Activated CD4-positive, alpha-beta T cell treated with anti-CD3 and anti-CD28 coated beads, Interleukin-2, amount 10 ng/mL, durations not matched to agents 24 days and 14 days (primary cell): ENCODE data around the gene OARD1. TPM values are rescaled to one million over a fixed set of nuclear protein-coding genes. Genes with fewer than 3 reads are reported as not detected.

Experiments used
- DNase-seq: peaks from one replicate; pipeline ENCODE4 v3.0.0; 2022
- H3K27ac Mint-ChIP-seq: one replicate; pipeline ENCODE4 v1.8.0; 2022; ENCODE audit warnings: mild to moderate bottlenecking, mixed read lengths
- H3K27me3 Mint-ChIP-seq: one replicate; pipeline ENCODE4 v1.8.0; 2022; ENCODE audit warnings: mixed read lengths
- H3K36me3 Mint-ChIP-seq: one replicate; pipeline ENCODE4 v1.8.0; 2022; ENCODE audit warnings: low read depth, mild to moderate bottlenecking, mixed read lengths
- H3K4me1 Mint-ChIP-seq: one replicate; pipeline ENCODE4 v1.8.0; 2021; ENCODE audit warnings: mixed read lengths
- H3K4me3 Mint-ChIP-seq: one replicate; pipeline ENCODE4 v1.8.0; 2022; ENCODE audit warnings: mild to moderate bottlenecking, moderate library complexity, mixed read lengths
- H3K9me3 Mint-ChIP-seq: one replicate; pipeline ENCODE4 v1.8.0; 2021; ENCODE audit warnings: mixed read lengths
- intact Hi-C: fragments of 100-400 bp; cut with micrococcal nuclease; formaldehyde crosslinking; loops from one replicate; pipeline ENCODE4 v1.15.1; 2023
- total RNA-seq: library from RNA; stranded (reverse); gene quantifications from 2 replicates; pipeline ENCODE4 v1.2.3, GENCODE V29; 2022

Gene OARD1
- total RNA-seq, 1 donor from 2014 or later = 31.7 TPM

- peaks cover 4% of the 10 kb centered on the region for H3K9me3 Mint-ChIP-seq
- H3K4me1 Mint-ChIP-seq = peaks cover 15% of the 10 kb centered on the region
- no peak for DNase-seq
- no peak overlapping the region for H3K27ac Mint-ChIP-seq
- H3K36me3 Mint-ChIP-seq = peaks cover 4% of the 10 kb centered on the region
- intact Hi-C loops = no loop called here
- no peak overlapping the region for H3K4me3 Mint-ChIP-seq
- no peaks in the 10 kb centered on the region for H3K27me3 Mint-ChIP-seq
Observed at GRCh38 chr6:41049955-41050354, 22.2 kb downstream of the OARD1 start.

- intact Hi-C loops = no loop called here
- H3K27me3 Mint-ChIP-seq = no peaks in the 10 kb centered on the region
- no peak for DNase-seq
- H3K36me3 Mint-ChIP-seq = peaks cover 4% of the 10 kb centered on the region
- H3K4me3 Mint-ChIP-seq = no peak overlapping the region
- H3K9me3 Mint-ChIP-seq = peaks cover 4% of the 10 kb centered on the region
- no peak overlapping the region for H3K27ac Mint-ChIP-seq
- H3K4me1 Mint-ChIP-seq = peaks cover 15% of the 10 kb centered on the region
Observed at GRCh38 chr6:41049521-41049920, 22.6 kb downstream of the OARD1 start.

GRCh38 chr6:41047745-41048732 is 24.1 kb downstream of the OARD1 start:
- Mint-ChIP-seq H3K4me1 (peaks cover 15% of the 10 kb centered on the region), H3K4me3 (no peak overlapping the region), H3K27ac (no peak overlapping the region), H3K36me3 (peaks cover 4% of the 10 kb centered on the region), H3K27me3 (no peaks in the 10 kb centered on the region), H3K9me3 (peaks cover 4% of the 10 kb centered on the region)
- no peak for DNase-seq
- intact Hi-C loops = no loop called here

- Mint-ChIP-seq H3K27ac (no peak overlapping the region), H3K4me1 (peaks cover 9% of the 10 kb centered on the region), H3K4me3 (no peak overlapping the region), H3K27me3 (no peaks in the 10 kb centered on the region), H3K36me3 (peaks cover 4% of the 10 kb centered on the region), H3K9me3 (peaks cover 4% of the 10 kb centered on the region)
- intact Hi-C loops = no loop called here
- no peak for DNase-seq
Observed at GRCh38 chr6:41047306-41047705, 24.9 kb downstream of the OARD1 start.

GRCh38 chr6:41046084-41046483 is 26.1 kb downstream of the OARD1 start:
- Mint-ChIP-seq H3K9me3 (no peaks in the 10 kb centered on the region), H3K4me1 (no peaks in the 10 kb centered on the region), H3K36me3 (no peaks in the 10 kb centered on the region), H3K27me3 (no peaks in the 10 kb centered on the region), H3K4me3 (no peak overlapping the region), H3K27ac (no peak overlapping the region)
- no peak for DNase-seq
- intact Hi-C loops = no loop called here

GRCh38 chr6:41045664-41046063 is 26.5 kb downstream of the OARD1 start:
- H3K27me3 Mint-ChIP-seq = no peaks in the 10 kb centered on the region
- no peaks in the 10 kb centered on the region for H3K9me3 Mint-ChIP-seq
- no peak for DNase-seq
- H3K27ac Mint-ChIP-seq = no peak overlapping the region
- no peaks in the 10 kb centered on the region for H3K36me3 Mint-ChIP-seq
- no peak overlapping the region for H3K4me3 Mint-ChIP-seq
- H3K4me1 Mint-ChIP-seq = peaks cover 2% of the 10 kb centered on the region
- intact Hi-C loops = no loop called here

GRCh38 chr6:41043151-41043550 is 29.0 kb downstream of the OARD1 start:
- no peak for DNase-seq
- no peak overlapping the region for H3K27ac Mint-ChIP-seq
- peaks cover 12% of the 10 kb centered on the region for H3K4me1 Mint-ChIP-seq
- no peaks in the 10 kb centered on the region for H3K27me3 Mint-ChIP-seq
- intact Hi-C loops = no loop called here
- H3K4me3 Mint-ChIP-seq = no peak overlapping the region
- H3K9me3 Mint-ChIP-seq = no peaks in the 10 kb centered on the region
- no peaks in the 10 kb centered on the region for H3K36me3 Mint-ChIP-seq

- Mint-ChIP-seq H3K36me3 (no peaks in the 10 kb centered on the region), H3K4me1 (peaks cover 12% of the 10 kb centered on the region), H3K27ac (no peak within 1 kb of the TSS), H3K9me3 (no peaks in the 10 kb centered on the region), H3K4me3 (no peak within 1 kb of the TSS), H3K27me3 (no peaks in the 10 kb centered on the region)
- intact Hi-C loops = no loop called here
- DNase-seq = no peak
Observed at GRCh38 chr6:41042226-41043055, 29.7 kb downstream of the OARD1 start, which contains the start of gene TSPO2. Gene TSPO2, plus strand, starts transcription at chr6:41042467. Its CDS starts 519 bp downstream, at chr6:41042986.

- no peaks in the 10 kb centered on the region for H3K36me3 Mint-ChIP-seq
- intact Hi-C loops = no loop called here
- peak overlapping the region; percentile 32 for H3K27ac Mint-ChIP-seq
- no peak overlapping the region for H3K4me3 Mint-ChIP-seq
- no peaks in the 10 kb centered on the region for H3K27me3 Mint-ChIP-seq
- H3K4me1 Mint-ChIP-seq = peaks cover 12% of the 10 kb centered on the region
- no peak for DNase-seq
- no peaks in the 10 kb centered on the region for H3K9me3 Mint-ChIP-seq
Observed at GRCh38 chr6:41040940-41041536, 31.1 kb downstream of the OARD1 start.

- intact Hi-C loops = no loop called here
- peak overlapping the region; percentile 32 for H3K27ac Mint-ChIP-seq
- H3K4me1 Mint-ChIP-seq = peaks cover 12% of the 10 kb centered on the region
- no peaks in the 10 kb centered on the region for H3K36me3 Mint-ChIP-seq
- no peaks in the 10 kb centered on the region for H3K9me3 Mint-ChIP-seq
- H3K4me3 Mint-ChIP-seq = no peak overlapping the region
- H3K27me3 Mint-ChIP-seq = no peaks in the 10 kb centered on the region
- peak; percentile 67 for DNase-seq
Observed at GRCh38 chr6:41040101-41040939, 31.8 kb downstream of the OARD1 start.

GRCh38 chr6:41039060-41039998 is 32.8 kb downstream of the OARD1 start, which contains the start of gene UNC5CL:
Gene UNC5CL, minus strand, starts transcription at chr6:41039221. Its CDS starts 4,147 bp downstream, at chr6:41035074.
- Mint-ChIP-seq H3K4me3 (no peak within 1 kb of the TSS), H3K27ac (no peak within 1 kb of the TSS), H3K27me3 (no peaks in the 10 kb centered on the region), H3K4me1 (peaks cover 12% of the 10 kb centered on the region), H3K36me3 (no peaks in the 10 kb centered on the region), H3K9me3 (no peaks in the 10 kb centered on the region)
- intact Hi-C loops = loop anchor here (1.0 kb wide), 1 partner anchor 11 kb away; no protein-coding TSS in a partner anchor
- DNase-seq = peak; percentile 90

- Mint-ChIP-seq H3K4me1 (peaks cover 12% of the 10 kb centered on the region), H3K27me3 (no peaks in the 10 kb centered on the region), H3K9me3 (no peaks in the 10 kb centered on the region), H3K4me3 (no peak overlapping the region), H3K36me3 (no peaks in the 10 kb centered on the region), H3K27ac (no peak overlapping the region)
- intact Hi-C loops = no loop called here
- no peak for DNase-seq
Observed at GRCh38 chr6:41038205-41038604, 34.0 kb downstream of the OARD1 start.
